Panc1 (cell line): ENCODE data around the gene TBX22.

ENCODE experiments used
- CTCF ChIP-seq: fragments of 450-650 bp; IDR thresholded peaks from 2 replicates; pipeline ENCODE4 v1.5.1; 2017; ENCODE audit warnings: mild to moderate bottlenecking
- REST ChIP-seq, 2 experiments: IDR thresholded peaks; 2 replicates each; pipeline ENCODE4 v1.6.1; 2011 to 2012; ENCODE audit warnings: low read depth in 2 of 2, control low read depth in 1 of 2, low read length in 1 of 2, mild to moderate bottlenecking in 1 of 2, moderate library complexity in 1 of 2; ENCODE audit not compliant: insufficient read depth in 1 of 2
- SIN3A ChIP-seq: IDR thresholded peaks from 2 replicates; pipeline ENCODE4 v1.6.1; 2012; ENCODE audit warnings: low read depth, mild to moderate bottlenecking, low read length, moderate library complexity, borderline replicate concordance; ENCODE audit not compliant: insufficient read depth

GRCh38 chrX:80004458-80004857, 10.1 kb upstream of the TBX22 start:
- no peak for TF ChIP-seq CTCF
- TF ChIP-seq REST (IDR thresholded peaks at IDR 0.05; ENCODE audit: insufficient read depth in 1 of 2, low read depth in 2 of 2, low read length in 1 of 2), result no peak
- TF ChIP-seq SIN3A, result no peak
